GM19238 (cell line): ENCODE results near the gene VCAN.
"Not testable (repeated sequence)": the region's sequence is repeated elsewhere in the genome, so short reads cannot be mapped to it uniquely, and the experiment has no call there.

Experiments
- DNase-seq: peaks from one replicate; pipeline ENCODE4 v3.0.0; 2011; ENCODE audit warnings: low spot score; ENCODE audit not compliant: insufficient read length

Gene VCAN

GRCh38 chr5:83471405-83472212 lies at the start of gene VCAN:
TSS of gene VCAN (plus strand) at chr5:83471744. CDS start at chr5:83483519, 11,775 bp downstream.
- no peak for DNase-seq

GRCh38 chr5:83422284-83422683 lies 49.3 kb upstream of the VCAN start:
- no peak for DNase-seq

- no peak for DNase-seq
Observed at GRCh38 chr5:83426855-83427254, 44.7 kb upstream of the VCAN start.

- DNase-seq, result no peak
Observed at GRCh38 chr5:83428126-83428525, 43.4 kb upstream of the VCAN start.

- DNase-seq, result no peak
Observed at GRCh38 chr5:83428890-83429289, 42.7 kb upstream of the VCAN start.

- DNase-seq, result peak; percentile 24
Observed at GRCh38 chr5:83430130-83431010, 41.2 kb upstream of the VCAN start.

- no peak for DNase-seq
Observed at GRCh38 chr5:83433891-83434290, 37.7 kb upstream of the VCAN start.

GRCh38 chr5:83434946-83435345 lies 36.6 kb upstream of the VCAN start:
- no peak for DNase-seq

GRCh38 chr5:83436276-83436675 lies 35.3 kb upstream of the VCAN start:
- no peak for DNase-seq

- not testable (repeated sequence) for DNase-seq
Observed at GRCh38 chr5:83437697-83438096, 33.8 kb upstream of the VCAN start.

GRCh38 chr5:83440826-83441225 lies 30.7 kb upstream of the VCAN start:
- no peak for DNase-seq

- DNase-seq, result peak; percentile 3
Observed at GRCh38 chr5:83441747-83442146, 29.8 kb upstream of the VCAN start.

GRCh38 chr5:83443534-83443933 lies 28.0 kb upstream of the VCAN start:
- no peak for DNase-seq

- DNase-seq, result no peak
Observed at GRCh38 chr5:83444445-83444844, 27.1 kb upstream of the VCAN start.

- DNase-seq, result no peak
Observed at GRCh38 chr5:83446253-83446947, 25.1 kb upstream of the VCAN start.

GRCh38 chr5:83447533-83447932 lies 24.0 kb upstream of the VCAN start:
- no peak for DNase-seq

- no peak for DNase-seq
Observed at GRCh38 chr5:83450183-83450966, 21.2 kb upstream of the VCAN start.

- no peak for DNase-seq
Observed at GRCh38 chr5:83450967-83451248, 20.6 kb upstream of the VCAN start.

- no peak for DNase-seq
Observed at GRCh38 chr5:83451955-83452354, 19.6 kb upstream of the VCAN start.

GRCh38 chr5:83453937-83454336 lies 17.6 kb upstream of the VCAN start:
- no peak for DNase-seq

- DNase-seq, result no peak
Observed at GRCh38 chr5:83464261-83464660, 7.3 kb upstream of the VCAN start.
